DOHH2 (cell line): ENCODE measurements around the gene OR4D2.

ENCODE experiments used
- EZH2phosphoT487 ChIP-seq: fragments of 200-600 bp; sonication (generic); IDR thresholded peaks from 2 replicates; pipeline ENCODE4 v1.6.1; 2017; ENCODE audit warnings: borderline replicate concordance, mild to moderate bottlenecking, antibody characterized with exemption, low read length, moderate library complexity, mixed read lengths
- TF ChIP-seq, protein P1 (sequence below): fragments of 200-600 bp; sonication (generic); IDR thresholded peaks from one replicate; pipeline ENCODE4 v1.5.1; 2014; ENCODE audit warnings: antibody characterized with exemption, mild to moderate bottlenecking, low read depth, low read length; ENCODE audit not compliant: poor library complexity, severe bottlenecking

DNA sequence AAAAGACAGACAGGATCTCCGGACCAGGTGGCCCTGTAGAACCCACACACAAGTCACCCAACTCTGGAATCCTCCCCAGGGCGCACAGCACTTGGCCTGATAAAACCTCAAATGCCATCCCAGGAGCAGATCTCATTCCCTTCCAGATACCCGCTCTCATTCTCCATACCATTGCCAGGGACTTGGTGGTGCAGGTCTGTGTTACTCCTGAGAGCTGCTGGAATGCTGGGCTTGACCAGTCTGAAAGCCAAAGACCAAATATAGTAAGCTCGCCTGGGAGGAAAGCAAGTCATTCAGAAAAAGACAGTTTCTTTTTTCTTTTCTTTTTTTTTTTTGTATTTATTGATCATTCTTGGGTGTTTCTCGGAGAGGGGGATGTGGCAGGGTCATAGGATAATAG is 41.6 kb downstream of the OR4D2 start:
- TF ChIP-seq, protein P1, sequence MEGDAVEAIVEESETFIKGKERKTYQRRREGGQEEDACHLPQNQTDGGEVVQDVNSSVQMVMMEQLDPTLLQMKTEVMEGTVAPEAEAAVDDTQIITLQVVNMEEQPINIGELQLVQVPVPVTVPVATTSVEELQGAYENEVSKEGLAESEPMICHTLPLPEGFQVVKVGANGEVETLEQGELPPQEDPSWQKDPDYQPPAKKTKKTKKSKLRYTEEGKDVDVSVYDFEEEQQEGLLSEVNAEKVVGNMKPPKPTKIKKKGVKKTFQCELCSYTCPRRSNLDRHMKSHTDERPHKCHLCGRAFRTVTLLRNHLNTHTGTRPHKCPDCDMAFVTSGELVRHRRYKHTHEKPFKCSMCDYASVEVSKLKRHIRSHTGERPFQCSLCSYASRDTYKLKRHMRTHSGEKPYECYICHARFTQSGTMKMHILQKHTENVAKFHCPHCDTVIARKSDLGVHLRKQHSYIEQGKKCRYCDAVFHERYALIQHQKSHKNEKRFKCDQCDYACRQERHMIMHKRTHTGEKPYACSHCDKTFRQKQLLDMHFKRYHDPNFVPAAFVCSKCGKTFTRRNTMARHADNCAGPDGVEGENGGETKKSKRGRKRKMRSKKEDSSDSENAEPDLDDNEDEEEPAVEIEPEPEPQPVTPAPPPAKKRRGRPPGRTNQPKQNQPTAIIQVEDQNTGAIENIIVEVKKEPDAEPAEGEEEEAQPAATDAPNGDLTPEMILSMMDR, result no peak
- TF ChIP-seq EZH2phosphoT487, result no peak
